Astrocyte (in vitro differentiated cells and primary cell): ENCODE measurements around the gene RPS6KA4. TPM values are rescaled to one million over a fixed set of nuclear protein-coding genes. Genes with fewer than 3 reads are reported as not detected.

Experiments used
- DNase-seq: peaks from one replicate; pipeline ENCODE4 v3.0.0-alpha.2; 2010; ENCODE audit warnings: low read depth
- FAIRE-seq: peaks from 2 replicates; lab custom pipeline; 2011; peaks lifted over from hg19 to GRCh38; lab: Jason Lieb, UNC
- H2AFZ ChIP-seq: 2 replicates; pipeline ENCODE4 v1.6.0; 2012; ENCODE audit warnings: low read depth, low read length, inconsistent platforms
- H3K27ac ChIP-seq: 2 replicates; pipeline ENCODE4 v1.5.1; 2011; ENCODE audit warnings: low read depth, low read length, inconsistent platforms
- H3K27me3 ChIP-seq: 2 replicates; pipeline ENCODE4 v1.6.0; 2011; ENCODE audit warnings: low read length, inconsistent platforms; ENCODE audit not compliant: insufficient read depth
- H3K36me3 ChIP-seq: 2 replicates; pipeline ENCODE4 v1.5.1; 2011; ENCODE audit warnings: low read length, inconsistent platforms; ENCODE audit not compliant: insufficient read depth
- H3K4me1 ChIP-seq: 2 replicates; pipeline ENCODE4 v1.5.1; 2011; ENCODE audit warnings: low read length, inconsistent platforms; ENCODE audit not compliant: insufficient read depth
- H3K4me2 ChIP-seq: 2 replicates; pipeline ENCODE4 v1.6.0; 2012; ENCODE audit warnings: low read length, inconsistent platforms
- H3K4me3 ChIP-seq: 2 replicates; pipeline ENCODE4 v1.5.1; 2011; ENCODE audit warnings: low read depth, mild to moderate bottlenecking, low read length, inconsistent platforms; ENCODE audit not compliant: insufficient read depth
- H3K79me2 ChIP-seq: 2 replicates; pipeline ENCODE4 v1.6.0; 2012; ENCODE audit warnings: mild to moderate bottlenecking, low read length, inconsistent platforms; ENCODE audit not compliant: insufficient read depth
- H3K9ac ChIP-seq: 2 replicates; pipeline ENCODE4 v1.6.0; 2012; ENCODE audit warnings: mild to moderate bottlenecking, low read length, inconsistent platforms
- H3K9me3 ChIP-seq: 2 replicates; pipeline ENCODE4 v1.5.1; 2012; ENCODE audit warnings: low read depth, mild to moderate bottlenecking, low read length, inconsistent platforms; ENCODE audit not compliant: insufficient read depth
- H4K20me1 ChIP-seq: 2 replicates; pipeline ENCODE4 v1.6.0; 2012; ENCODE audit warnings: low read length, inconsistent platforms; ENCODE audit not compliant: insufficient read depth
- H3K27ac Mint-ChIP-seq: one replicate; pipeline ENCODE4 v1.8.0; 2021; ENCODE audit warnings: mild to moderate bottlenecking, mixed read lengths; ENCODE audit not compliant: unreplicated experiment
- H3K27me3 Mint-ChIP-seq: one replicate; pipeline ENCODE4 v1.8.0; 2021; ENCODE audit warnings: low read depth, mixed read lengths; ENCODE audit not compliant: unreplicated experiment
- H3K36me3 Mint-ChIP-seq: one replicate; pipeline ENCODE4 v1.8.0; 2021; ENCODE audit warnings: low read depth, mixed read lengths; ENCODE audit not compliant: unreplicated experiment
- H3K4me1 Mint-ChIP-seq: one replicate; pipeline ENCODE4 v1.8.0; 2021; ENCODE audit warnings: low read depth, mixed read lengths; ENCODE audit not compliant: unreplicated experiment
- H3K4me3 Mint-ChIP-seq: one replicate; pipeline ENCODE4 v1.8.0; 2021; ENCODE audit warnings: mild to moderate bottlenecking, moderate library complexity, mixed read lengths; ENCODE audit not compliant: unreplicated experiment
- H3K9me3 Mint-ChIP-seq: one replicate; pipeline ENCODE4 v1.8.0; 2021; ENCODE audit warnings: mild to moderate bottlenecking, mixed read lengths; ENCODE audit not compliant: unreplicated experiment
- CTCF ChIP-seq: IDR thresholded peaks from 2 replicates; pipeline ENCODE4 v1.5.1; 2011; ENCODE audit warnings: low read depth, mild to moderate bottlenecking, inconsistent platforms, low read length, moderate library complexity; ENCODE audit not compliant: insufficient read depth
- EZH2 ChIP-seq: IDR thresholded peaks from 2 replicates; pipeline ENCODE4 v1.6.1; 2012; ENCODE audit warnings: mild to moderate bottlenecking, low read length, inconsistent platforms; ENCODE audit not compliant: insufficient read depth
- total RNA-seq: library from RNA; stranded (reverse); gene quantifications from 2 replicates; pipeline ENCODE4 v1.2.1, GENCODE V29; 2021

Gene RPS6KA4
- total RNA-seq, 1 donor from 2014 or later: 36.2 TPM

- Histone ChIP-seq H3K9me3 (no peaks in the 10 kb centered on the region), H2AFZ (no peak overlapping the region), H3K27ac (no peak overlapping the region), H3K27me3 (peaks cover 7% of the 10 kb centered on the region), H3K4me1 (peaks cover 8% of the 10 kb centered on the region), H4K20me1 (no peaks in the 10 kb centered on the region), H3K9ac (no peak overlapping the region), H3K79me2 (no peaks in the 10 kb centered on the region), H3K36me3 (no peaks in the 10 kb centered on the region), H3K4me3 (no peak overlapping the region), H3K4me2 (no peak overlapping the region)
- FAIRE-seq (no peak), DNase-seq (no peak)
- Mint-ChIP-seq H3K4me3 (no peak overlapping the region), H3K4me1 (peaks cover 7% of the 10 kb centered on the region), H3K36me3 (no peaks in the 10 kb centered on the region), H3K9me3 (peaks cover 4% of the 10 kb centered on the region), H3K27ac (no peak overlapping the region), H3K27me3 (peaks cover 21% of the 10 kb centered on the region)
- TF ChIP-seq EZH2 (no peak), CTCF (no peak)
Observed at GRCh38 chr11:64384981-64385944, 26.3 kb downstream of the RPS6KA4 start.

- H4K20me1 ChIP-seq: no peaks in the 10 kb centered on the region
- H3K9ac ChIP-seq: no peak overlapping the region
- no peak overlapping the region for H2AFZ ChIP-seq
- Mint-ChIP-seq H3K4me1 (peaks cover 7% of the 10 kb centered on the region), H3K27ac (peak overlapping the region; percentile 84), H3K9me3 (peaks cover 4% of the 10 kb centered on the region), H3K36me3 (no peaks in the 10 kb centered on the region), H3K4me3 (no peak overlapping the region), H3K27me3 (peaks cover 28% of the 10 kb centered on the region)
- peaks cover 8% of the 10 kb centered on the region for H3K4me1 ChIP-seq
- no peak overlapping the region for H3K4me3 ChIP-seq
- H3K79me2 ChIP-seq: no peaks in the 10 kb centered on the region
- no peak overlapping the region for H3K4me2 ChIP-seq
- peaks cover 7% of the 10 kb centered on the region for H3K27me3 ChIP-seq
- H3K27ac ChIP-seq: no peak overlapping the region
- TF ChIP-seq CTCF: no peak
- no peak for TF ChIP-seq EZH2
- no peak for FAIRE-seq
- peak; percentile 64 for DNase-seq
- H3K36me3 ChIP-seq: no peaks in the 10 kb centered on the region
- H3K9me3 ChIP-seq: no peaks in the 10 kb centered on the region
Observed at GRCh38 chr11:64385945-64386704, 27.2 kb downstream of the RPS6KA4 start.
